Fibroblast of lung (primary cell): Measurements from ENCODE around the gene TFAP2C.

Experiments
- CTCF ChIP-seq, 2 donors: IDR thresholded peaks in 1 of 2; conservative IDR thresholded peaks in 1 of 2; 1 replicate in 1 of 2; 2 replicates in 1 of 2; pipeline ENCODE4 v1.5.1; 2011 to 2012; ENCODE audit warnings: low read length in 2 of 2, control low read depth in 1 of 2, inconsistent platforms in 1 of 2, low read depth in 1 of 2, mild to moderate bottlenecking in 1 of 2
- EZH2 ChIP-seq: IDR thresholded peaks from 2 replicates; pipeline ENCODE4 v1.5.1; 2012; ENCODE audit warnings: low read length, control low read depth, mild to moderate bottlenecking; ENCODE audit errors: missing control alignments

- TF ChIP-seq CTCF (conservative IDR thresholded peaks at IDR 0.05 in 1 of 2, IDR thresholded peaks at IDR 0.05 in 1 of 2; ENCODE audit: low read depth in 1 of 2, low read length in 2 of 2) = no peak
- no peak for TF ChIP-seq EZH2
These were observed 40.1 kb upstream of the TFAP2C start for GRCh38 chr20:56588996-56589395.
